ENCODE measurements around the gene PVR.

Gene PVR

DNA sequence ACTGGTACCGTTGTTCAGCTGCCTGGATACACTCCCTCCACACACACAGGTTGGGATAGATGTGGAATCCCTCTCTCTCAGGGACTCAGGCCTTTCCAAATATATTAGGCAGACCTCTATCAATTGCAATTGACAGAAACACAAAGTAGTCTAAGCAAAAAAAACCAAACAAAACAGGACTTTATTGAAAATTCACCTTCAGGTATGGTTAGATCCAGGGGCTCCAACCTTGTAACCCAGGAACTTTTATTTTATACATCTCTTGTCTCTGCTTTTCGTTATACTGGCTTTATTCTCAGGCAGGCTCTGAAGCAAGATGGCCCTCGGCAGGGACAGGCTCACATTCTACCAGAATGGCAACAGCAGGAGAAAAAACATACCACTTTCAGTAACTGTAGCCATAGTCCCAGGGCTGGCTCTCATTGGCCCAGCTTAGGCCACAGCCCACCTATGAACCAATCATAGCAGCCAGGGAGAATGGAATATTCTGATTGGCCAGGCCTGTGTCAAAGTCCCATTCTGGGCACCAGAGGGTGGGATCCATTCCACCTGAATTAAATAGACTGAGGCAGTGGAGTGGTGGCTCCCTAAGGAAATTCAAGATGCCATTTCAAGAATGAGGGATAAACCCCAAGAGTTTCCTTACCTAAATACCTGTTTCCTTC, 14.5 kb downstream of the PVR start:
- TF ChIP-seq CTCF (conservative IDR thresholded peaks at IDR 0.05; ENCODE audit: low read length), result no peak
- no peaks in the 10 kb centered on the region for H3K79me2 ChIP-seq (ENCODE audit: insufficient read depth, low read length)
- H3K4me2 ChIP-seq (ENCODE audit: low read depth, low read length, poor library complexity, severe bottlenecking), result no peak overlapping the region
- H3K27me3 ChIP-seq (ENCODE audit: insufficient read depth, low read length, poor library complexity, severe bottlenecking), result no peaks in the 10 kb centered on the region
- no peaks in the 10 kb centered on the region for H4K20me1 ChIP-seq (ENCODE audit: insufficient read depth, low read length, poor library complexity, severe bottlenecking)
- no peaks in the 10 kb centered on the region for H3K4me1 ChIP-seq (ENCODE audit: insufficient read depth, low read length, poor library complexity, severe bottlenecking)
- H3K9me3 ChIP-seq (ENCODE audit: insufficient read depth, low read depth, low read length), result no peaks in the 10 kb centered on the region
- no peaks in the 10 kb centered on the region for H3K36me3 ChIP-seq (ENCODE audit: insufficient read depth, low read length)
- H2AFZ ChIP-seq (ENCODE audit: low read length), result no peak overlapping the region
- H3K9me2 ChIP-seq (replicated peaks; ENCODE audit: low read depth, low read length), result no peaks in the 10 kb centered on the region
- H3K4me3 ChIP-seq (ENCODE audit: low read length, poor library complexity, severe bottlenecking), result no peak overlapping the region
- H3F3A ChIP-seq (ENCODE audit: low read depth), result no peaks in the 10 kb centered on the region
- H3K9ac ChIP-seq (ENCODE audit: low read depth, low read length, poor library complexity, severe bottlenecking), result no peak overlapping the region

DNA sequence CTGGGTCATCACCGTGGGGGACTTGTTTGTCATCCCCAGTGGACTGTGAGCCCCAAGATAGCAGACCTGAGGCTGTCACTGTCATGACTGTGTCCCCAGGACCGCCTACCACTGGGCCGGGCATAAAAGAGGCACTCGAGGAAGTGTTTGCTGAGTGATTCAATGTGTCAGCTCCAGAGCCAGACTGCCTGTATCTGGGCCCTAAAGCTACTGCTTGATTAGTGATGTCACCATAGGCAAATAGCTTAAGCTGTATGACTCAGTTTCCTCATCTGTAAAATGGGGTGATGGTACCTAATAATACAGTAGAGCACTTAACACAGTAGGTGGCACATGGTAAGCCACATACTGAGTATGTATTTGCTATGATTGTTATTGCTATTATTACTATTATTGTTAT, 16.4 kb downstream of the PVR start:
- H4K20me1 ChIP-seq (ENCODE audit: insufficient read depth, low read length, poor library complexity, severe bottlenecking), result no peaks in the 10 kb centered on the region
- no peaks in the 10 kb centered on the region for H3K79me2 ChIP-seq (ENCODE audit: insufficient read depth, low read length)
- H3K9me2 ChIP-seq (replicated peaks; ENCODE audit: low read depth, low read length), result no peaks in the 10 kb centered on the region
- no peaks in the 10 kb centered on the region for H3F3A ChIP-seq (ENCODE audit: low read depth)
- no peak overlapping the region for H3K4me2 ChIP-seq (ENCODE audit: low read depth, low read length, poor library complexity, severe bottlenecking)
- H3K4me3 ChIP-seq (ENCODE audit: low read length, poor library complexity, severe bottlenecking), result no peak overlapping the region
- H2AFZ ChIP-seq (ENCODE audit: low read length), result no peak overlapping the region
- no peak overlapping the region for H3K9ac ChIP-seq (ENCODE audit: low read depth, low read length, poor library complexity, severe bottlenecking)
- no peaks in the 10 kb centered on the region for H3K9me3 ChIP-seq (ENCODE audit: insufficient read depth, low read depth, low read length)
- TF ChIP-seq EZH2phosphoT487 (IDR thresholded peaks at IDR 0.05; ENCODE audit: borderline replicate concordance) (no peak), CTCF (conservative IDR thresholded peaks at IDR 0.05; ENCODE audit: low read length) (no peak)
- H3K4me1 ChIP-seq (ENCODE audit: insufficient read depth, low read length, poor library complexity, severe bottlenecking), result no peaks in the 10 kb centered on the region
- no peaks in the 10 kb centered on the region for H3K36me3 ChIP-seq (ENCODE audit: insufficient read depth, low read length)
- H3K27me3 ChIP-seq (ENCODE audit: insufficient read depth, low read length, poor library complexity, severe bottlenecking), result no peaks in the 10 kb centered on the region

- H3F3A ChIP-seq (ENCODE audit: low read depth), result no peaks in the 10 kb centered on the region
- no peak overlapping the region for H3K4me3 ChIP-seq (ENCODE audit: low read length, poor library complexity, severe bottlenecking)
- H2AFZ ChIP-seq (ENCODE audit: low read length), result no peak overlapping the region
- no peaks in the 10 kb centered on the region for H3K9me2 ChIP-seq (replicated peaks; ENCODE audit: low read depth, low read length)
- no peak for TF ChIP-seq EZH2phosphoT487 (IDR thresholded peaks at IDR 0.05; ENCODE audit: borderline replicate concordance)
- no peak for TF ChIP-seq CTCF (conservative IDR thresholded peaks at IDR 0.05; ENCODE audit: low read length)
- H3K27me3 ChIP-seq (ENCODE audit: insufficient read depth, low read length, poor library complexity, severe bottlenecking), result no peaks in the 10 kb centered on the region
- H4K20me1 ChIP-seq (ENCODE audit: insufficient read depth, low read length, poor library complexity, severe bottlenecking), result no peaks in the 10 kb centered on the region
- no peaks in the 10 kb centered on the region for H3K79me2 ChIP-seq (ENCODE audit: insufficient read depth, low read length)
- H3K9ac ChIP-seq (ENCODE audit: low read depth, low read length, poor library complexity, severe bottlenecking), result no peak overlapping the region
- H3K4me2 ChIP-seq (ENCODE audit: low read depth, low read length, poor library complexity, severe bottlenecking), result no peak overlapping the region
- H3K36me3 ChIP-seq (ENCODE audit: insufficient read depth, low read length), result no peaks in the 10 kb centered on the region
- no peaks in the 10 kb centered on the region for H3K9me3 ChIP-seq (ENCODE audit: insufficient read depth, low read depth, low read length)
- H3K4me1 ChIP-seq (ENCODE audit: insufficient read depth, low read length, poor library complexity, severe bottlenecking), result no peaks in the 10 kb centered on the region
These were observed 17.5 kb downstream of the PVR start for GRCh38 chr19:44661205-44661604.

All from Loucy (cell line).